Measurements from ENCODE around the gene DGLUCY. TPM values are rescaled to one million over a fixed set of nuclear protein-coding genes. Genes with fewer than 3 reads are reported as not detected.

The DGLUCY gene
- total and polyA plus RNA-seq, 2 experiments from 2014 or later: 82.7 to 90.0 TPM

- TF ChIP-seq, protein P1, sequence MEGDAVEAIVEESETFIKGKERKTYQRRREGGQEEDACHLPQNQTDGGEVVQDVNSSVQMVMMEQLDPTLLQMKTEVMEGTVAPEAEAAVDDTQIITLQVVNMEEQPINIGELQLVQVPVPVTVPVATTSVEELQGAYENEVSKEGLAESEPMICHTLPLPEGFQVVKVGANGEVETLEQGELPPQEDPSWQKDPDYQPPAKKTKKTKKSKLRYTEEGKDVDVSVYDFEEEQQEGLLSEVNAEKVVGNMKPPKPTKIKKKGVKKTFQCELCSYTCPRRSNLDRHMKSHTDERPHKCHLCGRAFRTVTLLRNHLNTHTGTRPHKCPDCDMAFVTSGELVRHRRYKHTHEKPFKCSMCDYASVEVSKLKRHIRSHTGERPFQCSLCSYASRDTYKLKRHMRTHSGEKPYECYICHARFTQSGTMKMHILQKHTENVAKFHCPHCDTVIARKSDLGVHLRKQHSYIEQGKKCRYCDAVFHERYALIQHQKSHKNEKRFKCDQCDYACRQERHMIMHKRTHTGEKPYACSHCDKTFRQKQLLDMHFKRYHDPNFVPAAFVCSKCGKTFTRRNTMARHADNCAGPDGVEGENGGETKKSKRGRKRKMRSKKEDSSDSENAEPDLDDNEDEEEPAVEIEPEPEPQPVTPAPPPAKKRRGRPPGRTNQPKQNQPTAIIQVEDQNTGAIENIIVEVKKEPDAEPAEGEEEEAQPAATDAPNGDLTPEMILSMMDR (IDR thresholded peaks at IDR 0.05; ENCODE audit: low read depth, low read length): no peak
- DNase-seq (ENCODE audit: low read depth in 1 of 2, low spot score in 1 of 2): no peak
- H3K27ac ChIP-seq: no peak overlapping the region
- H3K9me3 ChIP-seq (ENCODE audit: low read depth): no peaks in the 10 kb centered on the region
- no peaks in the 10 kb centered on the region for H3K36me3 ChIP-seq
- H3K4me1 ChIP-seq (ENCODE audit: low read depth): no peaks in the 10 kb centered on the region
- no peaks in the 10 kb centered on the region for H3K27me3 ChIP-seq
- no peak overlapping the region for H3K4me3 ChIP-seq
Observed at GRCh38 chr14:91125801-91126200, 11.9 kb downstream of the DGLUCY start.

DNA sequence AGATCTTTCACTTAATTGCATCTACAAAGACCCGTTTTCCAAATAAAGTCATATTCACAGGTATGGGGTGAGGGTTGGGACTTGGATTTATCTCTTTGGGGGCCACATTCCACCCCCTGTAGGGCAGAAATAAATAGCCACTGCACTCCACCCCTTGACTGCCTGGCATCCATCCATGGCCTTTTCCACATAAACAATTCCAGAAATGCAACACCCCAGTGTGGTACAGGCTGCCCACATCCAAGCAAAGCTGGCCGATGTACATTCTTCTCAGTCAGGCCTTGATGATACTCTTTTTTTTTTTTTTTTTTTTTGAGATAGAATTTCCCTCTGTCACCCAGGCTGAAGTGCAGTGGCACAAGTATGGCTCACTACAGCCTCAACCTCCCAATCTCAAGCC is 12.9 kb downstream of the DGLUCY start:
- H3K27me3 ChIP-seq: no peaks in the 10 kb centered on the region
- H3K36me3 ChIP-seq: no peaks in the 10 kb centered on the region
- no peaks in the 10 kb centered on the region for H3K4me1 ChIP-seq (ENCODE audit: low read depth)
- no peak overlapping the region for H3K4me3 ChIP-seq
- TF ChIP-seq, protein P1 (IDR thresholded peaks at IDR 0.05; ENCODE audit: low read depth, low read length): no peak
- no peak overlapping the region for H3K27ac ChIP-seq
- no peak for DNase-seq (ENCODE audit: low read depth in 1 of 2, low spot score in 1 of 2)
- no peaks in the 10 kb centered on the region for H3K9me3 ChIP-seq (ENCODE audit: low read depth)

GRCh38 chr14:91127401-91127801 is 13.5 kb downstream of the DGLUCY start:
- H3K4me1 ChIP-seq (ENCODE audit: low read depth): no peaks in the 10 kb centered on the region
- no peaks in the 10 kb centered on the region for H3K9me3 ChIP-seq (ENCODE audit: low read depth)
- H3K4me3 ChIP-seq: no peak overlapping the region
- no peak overlapping the region for H3K27ac ChIP-seq
- TF ChIP-seq, protein P1 (IDR thresholded peaks at IDR 0.05; ENCODE audit: low read depth, low read length): no peak
- no peaks in the 10 kb centered on the region for H3K36me3 ChIP-seq
- no peaks in the 10 kb centered on the region for H3K27me3 ChIP-seq
- DNase-seq (ENCODE audit: low read depth in 1 of 2, low spot score in 1 of 2): no peak

DNA sequence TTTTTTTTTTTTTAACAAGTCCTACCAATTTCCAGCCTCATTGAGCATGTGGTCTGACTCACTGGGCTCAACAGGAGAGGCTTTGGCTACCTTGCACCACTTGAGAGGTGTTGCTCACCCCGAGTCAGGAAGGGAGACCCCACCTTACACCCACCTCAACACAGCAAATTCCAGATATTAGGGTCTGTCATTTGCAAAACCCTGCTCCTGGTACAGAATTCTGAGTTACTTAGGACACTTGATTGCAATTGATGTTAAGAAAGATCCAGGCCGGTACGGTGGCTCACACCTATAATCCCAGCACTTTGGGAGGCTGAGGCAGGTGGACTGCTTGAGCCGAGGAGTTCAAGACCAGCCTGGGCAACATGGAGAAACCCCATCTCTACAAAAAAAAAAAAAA is 14.1 kb downstream of the DGLUCY start:
- no peaks in the 10 kb centered on the region for H3K36me3 ChIP-seq
- no peaks in the 10 kb centered on the region for H3K4me1 ChIP-seq (ENCODE audit: low read depth)
- H3K27ac ChIP-seq: no peak overlapping the region
- H3K4me3 ChIP-seq: no peak overlapping the region
- no peaks in the 10 kb centered on the region for H3K27me3 ChIP-seq
- DNase-seq (ENCODE audit: low read depth in 1 of 2, low spot score in 1 of 2): no peak
- TF ChIP-seq, protein P1 (IDR thresholded peaks at IDR 0.05; ENCODE audit: low read depth, low read length): no peak
- H3K9me3 ChIP-seq (ENCODE audit: low read depth): no peaks in the 10 kb centered on the region

- H3K36me3 ChIP-seq: peaks cover 3% of the 10 kb centered on the region
- H3K4me1 ChIP-seq (ENCODE audit: low read depth): no peaks in the 10 kb centered on the region
- H3K9me3 ChIP-seq (ENCODE audit: low read depth): no peaks in the 10 kb centered on the region
- no peak overlapping the region for H3K4me3 ChIP-seq
- H3K27me3 ChIP-seq: no peaks in the 10 kb centered on the region
- TF ChIP-seq, protein P1 (IDR thresholded peaks at IDR 0.05; ENCODE audit: low read depth, low read length): no peak
- no peak for DNase-seq (ENCODE audit: low read depth in 1 of 2, low spot score in 1 of 2)
- peak overlapping the region; percentile 28 for H3K27ac ChIP-seq
Observed at GRCh38 chr14:91128699-91129098, 14.8 kb downstream of the DGLUCY start.

- Histone ChIP-seq H3K4me1 (ENCODE audit: low read depth) (no peaks in the 10 kb centered on the region), H3K4me3 (no peak overlapping the region), H3K9me3 (ENCODE audit: low read depth) (no peaks in the 10 kb centered on the region), H3K27me3 (no peaks in the 10 kb centered on the region), H3K27ac (no peak overlapping the region), H3K36me3 (peaks cover 3% of the 10 kb centered on the region)
- no peak for DNase-seq (ENCODE audit: low read depth in 1 of 2, low spot score in 1 of 2)
- TF ChIP-seq, protein P1 (IDR thresholded peaks at IDR 0.05; ENCODE audit: low read depth, low read length): no peak
Observed at GRCh38 chr14:91129261-91129660, 15.4 kb downstream of the DGLUCY start.
